ENCODE results near the gene FTO.

FTO gene

GRCh38 chr16:53882310-53882709 lies 178.4 kb downstream of the FTO start:
- Histone ChIP-seq H3K36me3 (replicated peaks; ENCODE audit: insufficient read depth, low read length) (no peaks in the 10 kb centered on the region), H2AFZ (ENCODE audit: low read length) (no peak overlapping the region), H3K27me3 (replicated peaks; ENCODE audit: insufficient read depth, low read length) (no peaks in the 10 kb centered on the region), H4K20me1 (ENCODE audit: insufficient read depth, low read length) (no peaks in the 10 kb centered on the region), H3K9ac (ENCODE audit: low read length) (no peak overlapping the region), H3F3A (ENCODE audit: insufficient read depth, low read length) (no peaks in the 10 kb centered on the region), H3K9me2 (replicated peaks; ENCODE audit: insufficient read depth, low read length) (no peaks in the 10 kb centered on the region), H3K4me1 (ENCODE audit: low read length) (no peaks in the 10 kb centered on the region), H3K9me3 (replicated peaks; ENCODE audit: insufficient read depth, low read length) (no peaks in the 10 kb centered on the region), H3K27ac (ENCODE audit: low read length) (no peak overlapping the region), H3K4me3 (ENCODE audit: low read length) (no peak overlapping the region), H3K4me2 (ENCODE audit: low read depth, low read length) (no peak overlapping the region), H3K79me2 (ENCODE audit: low read length) (no peaks in the 10 kb centered on the region)
- no peak for DNase-seq
- TF ChIP-seq CTCF (IDR thresholded peaks at IDR 0.05; ENCODE audit: low read length): no peak
- TF ChIP-seq EZH2 (optimal IDR thresholded peaks at IDR 0.05; ENCODE audit: low read depth, low read length): no peak
- no peak for TF ChIP-seq EZH2phosphoT487 (IDR thresholded peaks at IDR 0.05; ENCODE audit: low read length)

GRCh38 chr16:53884748-53885147 lies 180.8 kb downstream of the FTO start:
- TF ChIP-seq EZH2 (optimal IDR thresholded peaks at IDR 0.05; ENCODE audit: low read depth, low read length) (no peak), CTCF (IDR thresholded peaks at IDR 0.05; ENCODE audit: low read length) (no peak), EZH2phosphoT487 (IDR thresholded peaks at IDR 0.05; ENCODE audit: low read length) (no peak)
- no peaks in the 10 kb centered on the region for H3K9me2 ChIP-seq (replicated peaks; ENCODE audit: insufficient read depth, low read length)
- H2AFZ ChIP-seq (ENCODE audit: low read length): no peak overlapping the region
- H3K9me3 ChIP-seq (replicated peaks; ENCODE audit: insufficient read depth, low read length): no peaks in the 10 kb centered on the region
- H3K36me3 ChIP-seq (replicated peaks; ENCODE audit: insufficient read depth, low read length): no peaks in the 10 kb centered on the region
- H3K4me1 ChIP-seq (ENCODE audit: low read length): no peaks in the 10 kb centered on the region
- DNase-seq: no peak
- H3K9ac ChIP-seq (ENCODE audit: low read length): no peak overlapping the region
- no peaks in the 10 kb centered on the region for H4K20me1 ChIP-seq (ENCODE audit: insufficient read depth, low read length)
- H3F3A ChIP-seq (ENCODE audit: insufficient read depth, low read length): no peaks in the 10 kb centered on the region
- no peaks in the 10 kb centered on the region for H3K79me2 ChIP-seq (ENCODE audit: low read length)
- H3K4me3 ChIP-seq (ENCODE audit: low read length): no peak overlapping the region
- no peaks in the 10 kb centered on the region for H3K27me3 ChIP-seq (replicated peaks; ENCODE audit: insufficient read depth, low read length)
- no peak overlapping the region for H3K4me2 ChIP-seq (ENCODE audit: low read depth, low read length)
- no peak overlapping the region for H3K27ac ChIP-seq (ENCODE audit: low read length)

GRCh38 chr16:53886482-53887378 lies 182.8 kb downstream of the FTO start:
- no peak for DNase-seq
- Histone ChIP-seq H3K4me2 (ENCODE audit: low read depth, low read length) (no peak overlapping the region), H3F3A (ENCODE audit: insufficient read depth, low read length) (no peaks in the 10 kb centered on the region), H4K20me1 (ENCODE audit: insufficient read depth, low read length) (no peaks in the 10 kb centered on the region), H3K9ac (ENCODE audit: low read length) (no peak overlapping the region), H2AFZ (ENCODE audit: low read length) (no peak overlapping the region), H3K4me3 (ENCODE audit: low read length) (no peak overlapping the region), H3K36me3 (replicated peaks; ENCODE audit: insufficient read depth, low read length) (no peaks in the 10 kb centered on the region), H3K9me2 (replicated peaks; ENCODE audit: insufficient read depth, low read length) (no peaks in the 10 kb centered on the region), H3K27me3 (replicated peaks; ENCODE audit: insufficient read depth, low read length) (no peaks in the 10 kb centered on the region), H3K9me3 (replicated peaks; ENCODE audit: insufficient read depth, low read length) (no peaks in the 10 kb centered on the region), H3K4me1 (ENCODE audit: low read length) (no peaks in the 10 kb centered on the region), H3K79me2 (ENCODE audit: low read length) (no peaks in the 10 kb centered on the region), H3K27ac (ENCODE audit: low read length) (no peak overlapping the region)
- no peak for TF ChIP-seq CTCF (IDR thresholded peaks at IDR 0.05; ENCODE audit: low read length)
- TF ChIP-seq EZH2phosphoT487 (IDR thresholded peaks at IDR 0.05; ENCODE audit: low read length): no peak
- no peak for TF ChIP-seq EZH2 (optimal IDR thresholded peaks at IDR 0.05; ENCODE audit: low read depth, low read length)
